NCI-H1417 (cell line): ENCODE results near the gene SYCN.
A peak's percentile ranks its signal among the peaks of the same experiment; 100 is the strongest.

Experiments
- DNase-seq, 3 experiments: peaks; one replicate each; lab custom pipeline; 2025; lab: John Stamatoyannopoulos, UW

Gene SYCN

DNA sequence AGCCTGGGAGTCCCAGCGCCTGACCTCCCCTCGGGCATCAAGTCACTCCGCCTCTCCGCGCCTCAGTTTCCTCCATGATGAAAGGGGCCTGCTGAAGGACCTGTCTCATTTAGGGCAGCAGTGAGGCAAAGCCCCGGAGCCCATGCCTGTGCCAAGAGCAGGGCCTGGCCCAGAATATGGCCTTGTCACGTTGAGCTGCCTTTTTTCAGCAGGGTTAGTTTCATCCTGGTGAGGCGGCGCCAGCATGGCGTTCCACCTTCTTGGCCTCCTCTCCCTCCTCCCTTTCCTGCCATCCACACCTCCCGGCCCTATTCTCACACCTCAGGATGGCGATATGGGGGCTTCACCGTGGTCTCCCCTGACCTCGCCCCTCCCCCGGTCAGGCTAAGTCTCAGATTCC lies 48.3 kb downstream of the SYCN start:
- DNase-seq, result no peak

DNA sequence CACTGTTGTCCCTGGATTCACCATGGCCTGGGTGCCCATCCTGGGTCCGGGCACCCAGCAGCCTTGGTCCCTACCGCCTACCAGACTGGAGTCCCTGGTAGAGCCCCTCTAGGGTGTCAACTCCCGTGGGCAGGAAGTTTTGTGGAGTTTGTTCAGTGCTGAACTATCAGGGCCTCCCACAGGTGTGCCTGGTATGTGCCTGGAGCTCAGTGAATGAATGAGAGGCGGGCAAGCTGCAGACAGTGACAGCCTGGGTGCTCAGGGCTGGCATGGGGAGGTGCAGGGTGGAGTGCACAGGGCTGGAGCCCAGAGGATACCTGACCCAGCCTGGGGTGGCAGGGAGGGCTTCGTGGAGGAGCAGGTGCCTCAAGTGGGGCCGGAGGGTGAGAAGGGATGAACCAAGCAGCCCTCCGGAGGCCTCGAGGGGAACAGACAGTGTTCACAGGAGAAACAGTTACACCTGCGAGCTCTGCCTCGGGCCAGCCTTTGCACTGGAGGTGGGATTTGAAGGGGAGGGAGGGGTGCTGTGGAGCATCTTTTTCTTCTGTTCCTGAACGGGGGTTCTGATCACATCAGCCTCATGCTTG lies 48.9 kb downstream of the SYCN start:
- DNase-seq, result no peak

DNA sequence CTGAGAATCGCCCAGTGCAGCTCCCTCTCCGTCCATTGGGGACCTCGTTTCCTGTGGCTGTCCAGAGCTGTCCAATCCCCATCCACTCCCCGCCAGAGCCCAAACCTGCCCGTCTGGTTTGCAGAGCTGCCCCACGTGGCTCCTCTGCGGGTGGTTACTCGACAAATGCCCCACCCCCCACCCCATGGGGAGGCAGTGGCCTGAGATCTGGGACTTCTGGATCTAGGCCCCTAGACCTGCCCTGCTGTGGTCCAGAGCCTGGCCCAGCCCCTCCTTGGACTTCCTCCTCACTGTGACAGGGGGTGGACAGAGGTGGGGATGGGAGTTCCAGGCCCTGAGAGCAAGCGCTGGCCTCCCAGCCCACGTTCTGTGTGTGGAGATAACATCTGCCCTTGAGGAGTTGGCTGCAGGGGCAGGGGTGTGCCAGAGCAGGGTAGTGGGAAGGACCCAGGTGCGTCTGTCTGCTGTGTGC lies 49.4 kb downstream of the SYCN start:
- DNase-seq, result peak in 2 of 3 experiments; percentile 5 to 20

- DNase-seq, result no peak
Measured at GRCh38 chr19:39154100-39154628, 49.9 kb downstream of the SYCN start.
